HG02798 (cell line): ENCODE data around the gene SLC5A10.

Experiments used
- ATAC-seq: cut with Tn5 transposase; IDR thresholded peaks from one replicate; pipeline ENCODE4 v1.9.1; 2021; ENCODE audit warnings: mild to moderate bottlenecking; ENCODE audit not compliant: unreplicated experiment, poor library complexity

Gene SLC5A10

DNA sequence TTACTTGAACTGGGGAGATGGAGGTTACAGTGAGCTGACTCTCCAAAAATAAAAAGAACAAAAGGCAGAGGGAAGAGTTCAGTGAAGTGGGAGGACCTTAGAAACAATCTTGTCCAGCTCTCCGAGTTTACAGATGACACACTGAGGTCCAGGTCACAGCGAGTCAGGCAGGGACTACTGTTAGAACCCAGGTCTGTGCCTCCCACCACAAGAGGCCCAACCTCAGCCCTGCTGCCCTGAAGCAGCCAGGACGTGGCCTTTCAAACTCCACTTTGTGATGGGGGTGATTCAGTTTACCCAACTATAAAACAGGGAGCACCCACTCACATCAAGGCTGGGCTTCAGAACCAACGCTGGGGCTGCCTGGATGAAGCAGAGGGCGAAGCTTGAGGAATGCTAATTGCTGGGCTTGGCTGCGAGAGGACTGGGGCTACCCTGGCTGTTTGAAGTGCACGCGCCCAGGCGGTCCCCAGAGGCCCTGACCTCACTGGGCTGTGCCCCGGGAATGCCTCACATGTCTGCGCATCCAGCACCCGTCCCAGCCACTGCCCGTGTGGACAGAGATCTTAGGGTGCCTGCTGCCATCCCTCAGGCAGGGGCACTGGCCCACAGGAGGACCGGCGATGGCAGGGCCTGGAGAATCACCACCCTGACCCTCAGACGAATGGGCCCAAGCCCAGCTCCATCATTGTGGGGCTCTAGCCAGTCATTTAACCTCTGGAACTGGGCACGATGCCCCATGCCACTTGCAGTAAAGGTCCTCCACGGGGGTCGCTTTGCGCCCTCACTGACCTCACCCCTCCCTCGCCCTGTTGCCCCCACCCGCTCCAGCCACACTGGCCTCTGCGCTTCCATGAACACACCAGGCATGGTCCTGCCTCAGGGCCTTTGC is 11.4 kb downstream of the SLC5A10 start:
- ATAC-seq = no peak

GRCh38 chr17:18964018-18964351 is 12.0 kb downstream of the SLC5A10 start:
- no peak for ATAC-seq

DNA sequence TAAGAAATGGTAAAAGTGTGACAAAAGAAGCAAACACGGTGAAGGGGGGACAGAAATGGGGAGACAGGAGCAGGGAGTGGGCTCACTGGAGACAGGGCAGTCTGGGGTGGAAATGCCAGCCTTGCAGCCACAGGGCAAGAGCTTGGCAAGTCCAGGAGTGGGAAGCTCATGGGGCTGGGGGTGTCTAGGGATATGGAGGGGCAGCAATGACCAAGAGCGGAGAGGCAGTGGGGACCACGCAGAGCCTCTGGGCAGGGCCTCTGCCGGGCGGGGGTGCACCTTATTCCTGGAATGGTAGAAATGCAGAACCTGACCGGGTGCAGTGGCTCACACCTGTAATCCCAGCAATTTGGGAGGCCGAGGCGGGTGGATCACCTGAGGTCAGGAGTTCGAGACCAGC is 12.6 kb downstream of the SLC5A10 start:
- no peak for ATAC-seq

DNA sequence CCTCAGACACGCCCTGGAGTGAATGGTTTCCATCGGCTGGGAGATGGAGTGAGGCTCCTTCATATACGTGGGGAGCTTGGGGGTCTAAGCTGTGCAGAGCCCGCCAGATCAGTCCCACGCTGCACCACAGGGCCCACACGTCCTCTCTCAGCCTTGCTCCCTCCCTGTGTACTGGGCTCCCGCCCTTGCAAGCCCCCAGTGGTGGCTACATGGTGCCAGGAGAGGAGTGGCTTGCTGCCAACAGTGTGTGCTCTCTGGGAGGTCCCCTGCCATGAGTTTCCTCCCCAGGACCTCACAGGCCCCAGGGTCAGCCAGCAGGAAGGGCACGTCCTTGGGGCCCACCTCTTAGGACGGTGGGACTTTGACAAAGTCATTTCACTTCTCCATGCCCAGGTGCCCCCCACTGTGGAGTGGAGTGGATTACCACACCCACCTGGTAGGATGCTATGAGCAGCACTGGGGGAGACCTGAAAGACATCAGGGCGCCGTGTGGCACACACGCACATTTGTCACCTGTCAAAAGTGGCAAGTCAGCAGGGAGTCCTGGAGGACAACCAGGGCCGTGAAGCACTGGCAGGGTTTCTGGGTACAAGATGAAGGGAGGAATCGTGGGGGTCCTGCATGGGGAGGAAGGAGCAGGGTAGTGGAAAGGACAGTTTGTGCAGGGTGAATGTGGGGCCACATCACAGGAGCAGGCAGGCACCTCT is 13.7 kb downstream of the SLC5A10 start:
- no peak for ATAC-seq

- no peak for ATAC-seq
Measured at GRCh38 chr17:18966831-18967624, 15.1 kb downstream of the SLC5A10 start.

- ATAC-seq = no peak
Measured at GRCh38 chr17:18967916-18968315, 16.0 kb downstream of the SLC5A10 start.

- ATAC-seq = no peak
Measured at GRCh38 chr17:18968345-18968744, 16.4 kb downstream of the SLC5A10 start.

GRCh38 chr17:18968945-18969887 is 17.3 kb downstream of the SLC5A10 start:
- ATAC-seq = no peak

- ATAC-seq = no peak
Measured at GRCh38 chr17:18970582-18971480, 18.9 kb downstream of the SLC5A10 start.

DNA sequence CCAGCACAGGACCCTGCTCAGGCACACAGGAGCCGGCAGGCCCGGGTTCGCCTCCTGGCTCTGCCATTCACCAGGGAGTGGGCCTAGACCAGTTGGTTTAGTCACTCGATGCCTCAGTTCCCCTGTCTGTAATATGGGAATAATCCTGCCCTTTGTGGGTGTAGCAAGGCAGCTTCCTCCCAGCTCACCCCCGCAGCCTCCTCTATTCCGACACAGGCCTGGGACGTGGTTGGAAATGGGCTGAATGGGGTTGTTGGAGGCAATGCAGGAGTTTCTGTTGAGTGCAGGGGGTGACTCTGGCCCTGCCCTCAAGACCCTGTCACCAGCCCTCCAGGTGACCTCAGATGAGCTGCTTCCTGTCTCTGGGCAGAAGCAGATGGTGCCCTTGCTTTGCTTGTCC is 19.8 kb downstream of the SLC5A10 start:
- no peak for ATAC-seq

DNA sequence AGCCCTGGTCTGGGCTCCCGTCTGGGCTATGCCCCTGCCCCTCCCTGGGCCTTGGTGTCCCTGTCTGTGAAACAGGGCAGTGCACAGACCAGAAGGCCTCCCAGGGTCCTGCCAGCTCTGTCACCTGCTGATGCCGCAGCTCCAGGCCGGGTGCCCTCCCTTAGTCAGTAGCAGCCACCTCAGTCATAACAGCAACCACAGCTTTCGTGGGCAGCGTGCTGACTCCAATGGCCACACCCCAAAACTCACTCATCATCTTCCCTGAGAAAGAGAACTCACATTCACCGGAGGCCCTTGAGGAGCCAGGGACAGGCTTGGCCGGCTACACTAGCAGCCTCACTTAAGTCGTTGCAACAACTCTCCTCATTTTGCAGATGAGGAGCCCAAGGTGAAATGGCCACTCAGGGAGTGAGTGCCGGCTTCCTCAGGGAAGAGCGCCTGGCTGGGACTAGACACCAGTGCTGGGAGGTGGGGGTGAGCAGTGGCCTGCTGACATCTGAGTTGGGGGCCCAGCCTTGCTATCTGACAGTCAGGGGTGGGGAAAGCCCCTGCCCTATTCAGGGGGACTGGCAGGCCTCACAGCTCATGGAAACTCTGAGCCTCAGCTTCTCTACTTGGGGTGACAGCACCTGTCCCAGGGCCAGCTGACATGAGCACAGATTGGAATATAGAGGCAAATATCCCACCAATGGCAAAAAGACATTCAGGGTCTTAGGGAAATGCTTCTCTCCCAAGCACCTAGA is 22.6 kb downstream of the SLC5A10 start:
- ATAC-seq = no peak

DNA sequence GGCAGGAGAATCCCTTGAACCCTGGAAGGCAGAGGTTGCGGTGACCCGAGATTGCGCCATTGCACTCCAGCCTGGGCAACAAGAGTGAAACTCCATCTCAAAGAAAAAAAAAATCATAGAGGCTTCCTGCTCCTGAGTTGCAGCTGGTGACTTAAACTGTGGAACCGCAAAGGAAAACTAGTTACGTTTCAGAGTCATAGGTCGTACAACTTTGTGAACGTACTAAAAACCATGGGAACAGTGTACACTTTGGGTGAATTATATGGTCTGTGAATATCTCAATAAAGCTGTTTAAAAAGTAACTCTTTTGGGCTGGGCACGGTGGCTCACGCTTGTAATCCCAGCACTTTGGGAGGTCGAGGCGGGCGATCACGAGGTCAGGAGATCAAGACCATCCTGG is 23.6 kb downstream of the SLC5A10 start:
- ATAC-seq = no peak

DNA sequence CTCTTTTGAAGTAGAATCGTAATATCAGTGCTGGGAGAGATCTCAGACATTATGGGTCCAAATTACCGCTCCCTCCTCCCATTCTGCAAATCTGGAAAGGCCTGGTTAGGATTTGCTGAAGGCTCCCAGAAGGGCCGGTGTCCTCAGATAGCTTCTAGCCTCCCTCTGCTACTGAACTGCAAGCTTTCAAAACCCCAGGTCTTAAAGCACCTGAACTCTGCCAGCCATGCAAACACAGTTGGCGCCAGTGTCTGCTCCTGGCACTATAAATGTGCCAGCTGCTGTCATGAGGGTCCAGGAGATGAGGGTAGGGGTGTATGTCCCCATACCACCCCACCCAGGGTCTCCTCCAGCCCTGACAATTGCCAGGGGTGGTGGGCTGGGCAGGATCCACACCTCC is 24.2 kb downstream of the SLC5A10 start:
- no peak for ATAC-seq

- ATAC-seq = no peak
Measured at GRCh38 chr17:18977021-18977420, 25.1 kb downstream of the SLC5A10 start.

- ATAC-seq = no peak
Measured at GRCh38 chr17:18977646-18978045, 25.7 kb downstream of the SLC5A10 start.

- no peak for ATAC-seq
Measured at GRCh38 chr17:18978050-18978449, 26.1 kb downstream of the SLC5A10 start.

DNA sequence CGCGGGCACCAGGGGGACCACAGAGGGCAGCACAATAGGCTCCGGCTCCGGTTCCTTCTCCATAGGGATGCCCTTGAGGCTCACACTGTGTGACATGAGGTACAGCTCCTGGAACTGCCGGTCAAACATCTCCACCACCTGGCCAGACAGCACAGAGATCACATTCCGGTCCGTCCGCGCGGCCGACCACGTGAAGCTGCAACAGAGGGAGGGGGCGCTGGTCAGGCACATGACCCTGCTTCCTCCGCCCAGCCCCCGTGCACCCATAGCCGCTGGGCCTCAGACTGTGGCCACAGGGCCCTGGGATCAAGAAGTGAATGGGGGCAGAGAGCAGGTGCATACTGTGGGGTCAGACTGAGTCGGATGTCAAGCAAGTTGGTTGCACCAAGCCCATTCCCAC is 26.7 kb downstream of the SLC5A10 start:
- no peak for ATAC-seq

DNA sequence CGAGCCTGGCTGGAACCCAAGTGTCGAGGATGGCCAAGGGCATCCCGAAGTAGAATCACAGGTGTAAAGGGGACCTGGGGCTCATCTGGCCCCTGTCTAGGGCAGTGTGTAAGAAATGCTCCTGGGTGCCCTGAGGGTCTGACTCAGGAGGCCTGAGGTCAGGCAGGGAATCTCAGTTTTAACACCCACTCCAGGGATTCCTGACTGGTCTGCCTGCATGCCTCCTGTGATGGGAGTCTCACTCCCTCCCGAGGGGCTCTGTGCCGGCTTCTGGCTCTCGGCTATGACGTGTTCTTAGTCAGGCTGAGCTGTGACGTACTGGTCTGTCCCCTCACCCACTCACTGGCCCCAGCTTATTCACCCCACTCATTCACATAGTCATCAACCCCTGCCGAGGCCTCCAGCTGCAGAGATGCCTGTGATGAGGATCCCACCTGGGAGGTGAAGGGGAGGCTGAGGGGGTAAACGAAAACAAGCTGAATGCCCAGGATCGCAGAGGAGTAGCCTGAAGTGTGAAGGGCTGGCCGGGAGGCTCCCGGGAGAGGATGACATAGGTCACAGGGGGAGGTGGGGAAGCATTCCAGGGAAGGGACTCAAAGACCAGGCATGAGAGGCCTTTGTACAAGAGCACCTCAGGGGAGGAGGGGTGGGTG is 28.8 kb downstream of the SLC5A10 start:
- ATAC-seq = no peak
